ENCODE results near the gene CYBC1. TPM values are rescaled to one million over a fixed set of nuclear protein-coding genes. Genes with fewer than 3 reads are reported as not detected.

Gene CYBC1
- total and polyA plus RNA-seq, 8 donors = 47.0 to 116 (median 53.3) TPM

DNA sequence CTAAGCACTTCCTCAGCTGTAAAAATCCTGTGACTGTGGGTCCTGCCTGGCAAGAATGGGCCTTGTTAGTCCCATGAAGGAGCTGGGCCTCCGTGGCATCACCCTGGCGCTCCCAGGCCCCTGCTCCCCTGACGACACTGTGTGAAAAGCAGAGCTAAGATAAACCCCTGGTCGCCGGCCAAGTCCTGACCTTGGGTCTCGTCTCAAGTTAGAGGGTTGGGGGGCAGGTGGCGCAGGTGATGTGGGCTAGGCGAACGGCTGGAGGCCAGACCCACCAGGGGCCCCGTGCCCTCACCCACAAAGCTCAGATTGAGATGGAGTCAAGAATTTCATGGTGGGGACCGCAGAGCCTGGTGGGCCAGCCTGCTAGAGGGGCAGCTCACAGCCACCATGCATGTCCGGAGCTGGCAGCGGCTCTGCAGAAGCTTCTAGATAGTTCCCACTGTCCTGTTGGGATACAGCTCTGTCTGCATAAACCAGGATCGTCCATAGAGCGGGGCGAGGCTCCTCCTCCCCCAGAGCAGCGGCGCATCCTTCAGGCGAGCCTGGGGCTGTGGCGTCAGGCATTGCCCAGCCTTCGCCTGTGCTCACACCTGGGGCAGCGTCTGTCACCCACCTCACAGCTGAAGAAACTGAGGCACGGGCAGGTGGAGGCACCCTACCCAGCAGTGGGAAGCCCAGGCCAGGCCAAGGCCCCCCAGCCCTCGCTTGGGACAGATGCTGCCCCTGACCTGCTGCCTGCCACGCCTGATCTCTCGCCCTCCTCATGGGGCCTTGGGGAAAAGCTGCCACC is 12.0 kb downstream of the CYBC1 start:
- Histone ChIP-seq H3K36me3 (peaks cover 0 to 66% of the 10 kb centered on the region in 2 donors), H3K4me3 (no peak overlapping the region), H3K27me3 (no peaks in the 10 kb centered on the region), H3K27ac (no peak overlapping the region), H3K4me1 (peaks cover 0 to 26% of the 10 kb centered on the region in 2 donors), H3K9me3 (no peaks in the 10 kb centered on the region)
- ATAC-seq = no peak
- TF ChIP-seq, protein P1, sequence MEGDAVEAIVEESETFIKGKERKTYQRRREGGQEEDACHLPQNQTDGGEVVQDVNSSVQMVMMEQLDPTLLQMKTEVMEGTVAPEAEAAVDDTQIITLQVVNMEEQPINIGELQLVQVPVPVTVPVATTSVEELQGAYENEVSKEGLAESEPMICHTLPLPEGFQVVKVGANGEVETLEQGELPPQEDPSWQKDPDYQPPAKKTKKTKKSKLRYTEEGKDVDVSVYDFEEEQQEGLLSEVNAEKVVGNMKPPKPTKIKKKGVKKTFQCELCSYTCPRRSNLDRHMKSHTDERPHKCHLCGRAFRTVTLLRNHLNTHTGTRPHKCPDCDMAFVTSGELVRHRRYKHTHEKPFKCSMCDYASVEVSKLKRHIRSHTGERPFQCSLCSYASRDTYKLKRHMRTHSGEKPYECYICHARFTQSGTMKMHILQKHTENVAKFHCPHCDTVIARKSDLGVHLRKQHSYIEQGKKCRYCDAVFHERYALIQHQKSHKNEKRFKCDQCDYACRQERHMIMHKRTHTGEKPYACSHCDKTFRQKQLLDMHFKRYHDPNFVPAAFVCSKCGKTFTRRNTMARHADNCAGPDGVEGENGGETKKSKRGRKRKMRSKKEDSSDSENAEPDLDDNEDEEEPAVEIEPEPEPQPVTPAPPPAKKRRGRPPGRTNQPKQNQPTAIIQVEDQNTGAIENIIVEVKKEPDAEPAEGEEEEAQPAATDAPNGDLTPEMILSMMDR (IDR thresholded peaks at IDR 0.05) = no peak
- intact Hi-C loops (cut with DNase I) = no loop called here
- DNase-seq = no peak

- no peak overlapping the region for H3K4me3 ChIP-seq
- H3K27ac ChIP-seq = no peak overlapping the region
- H3K27me3 ChIP-seq = no peaks in the 10 kb centered on the region
- peaks cover 0 to 57% of the 10 kb centered on the region in 2 donors for H3K36me3 ChIP-seq
- ATAC-seq (no peak), DNase-seq (no peak)
- intact Hi-C loops (cut with DNase I) = no loop called here
- peaks cover 0 to 26% of the 10 kb centered on the region in 2 donors for H3K4me1 ChIP-seq
- TF ChIP-seq, protein P1 (IDR thresholded peaks at IDR 0.05) = no peak
- no peaks in the 10 kb centered on the region for H3K9me3 ChIP-seq
These were observed 13.3 kb downstream of the CYBC1 start for GRCh38 chr17:82437325-82437668.

DNA sequence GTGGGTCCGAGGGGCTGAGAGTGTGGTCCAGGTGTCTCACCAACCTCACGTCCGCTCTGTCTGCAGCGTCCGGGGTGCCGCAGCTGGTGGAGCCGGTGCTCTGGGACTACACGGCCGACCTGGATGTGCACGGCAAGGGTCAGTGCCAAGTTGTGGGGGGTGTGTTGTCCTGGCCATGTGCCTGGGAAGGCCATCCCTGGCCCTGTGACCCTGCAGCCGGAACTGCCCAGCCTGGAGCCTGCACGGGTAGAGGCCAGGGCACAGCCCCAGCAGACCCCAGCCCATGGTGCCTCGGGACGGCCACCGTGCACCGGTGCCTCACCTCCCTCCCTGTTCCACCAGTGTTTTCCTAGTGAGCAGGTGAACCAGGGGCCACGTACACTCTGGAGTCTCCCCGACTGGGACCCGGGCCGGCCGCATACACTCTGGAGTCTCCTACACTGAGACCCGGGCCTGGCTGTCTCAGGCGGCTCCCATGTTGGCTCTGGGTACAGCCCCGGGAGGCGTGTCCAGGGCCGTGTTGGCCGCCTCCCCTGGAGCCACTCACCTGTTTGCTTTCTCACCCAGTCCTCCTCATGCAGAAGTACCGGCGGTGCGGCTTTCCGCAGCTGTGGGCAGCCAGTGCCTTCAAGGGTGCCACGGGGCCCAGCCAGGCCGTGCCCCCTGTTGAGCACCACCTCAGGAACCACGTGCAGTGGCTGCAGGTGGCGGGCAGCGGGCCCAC is 13.8 kb downstream of the CYBC1 start:
- H3K4me1 ChIP-seq = peaks cover 0 to 23% of the 10 kb centered on the region in 2 donors
- H3K9me3 ChIP-seq = no peaks in the 10 kb centered on the region
- no peaks in the 10 kb centered on the region for H3K27me3 ChIP-seq
- DNase-seq = no peak
- no peak overlapping the region for H3K4me3 ChIP-seq
- peaks cover 0 to 52% of the 10 kb centered on the region in 2 donors for H3K36me3 ChIP-seq
- TF ChIP-seq, protein P1 (IDR thresholded peaks at IDR 0.05) = no peak
- no peak overlapping the region for H3K27ac ChIP-seq
- ATAC-seq = no peak
- intact Hi-C loops (cut with DNase I) = no loop called here

GRCh38 chr17:82435601-82436583 is 14.7 kb downstream of the CYBC1 start:
- TF ChIP-seq, protein P1 (IDR thresholded peaks at IDR 0.05) = no peak
- Histone ChIP-seq H3K27me3 (no peaks in the 10 kb centered on the region), H3K4me3 (no peak overlapping the region), H3K4me1 (peaks cover 0 to 16% of the 10 kb centered on the region in 2 donors), H3K36me3 (peaks cover 0 to 47% of the 10 kb centered on the region in 2 donors), H3K9me3 (no peaks in the 10 kb centered on the region), H3K27ac (no peak overlapping the region)
- DNase-seq (no peak), ATAC-seq (no peak)
- intact Hi-C loops (cut with DNase I) = no loop called here
